Mesendoderm (in vitro differentiated cells): ENCODE measurements around the gene NEO1.

Experiments
- DNase-seq: peaks from one replicate; pipeline ENCODE4 v3.0.0; 2013
- H2AK5ac ChIP-seq: 2 replicates; pipeline ENCODE4 v1.6.1; 2013; ENCODE audit warnings: low read length, inconsistent platforms
- H2BK120ac ChIP-seq: 2 replicates; pipeline ENCODE4 v1.6.1; 2013; ENCODE audit warnings: low read depth, mild to moderate bottlenecking, low read length, moderate library complexity, mixed read lengths
- H2BK15ac ChIP-seq: replicated peaks from 2 replicates; pipeline ENCODE4 v1.6.1; 2013; ENCODE audit warnings: low read depth, mild to moderate bottlenecking, moderate library complexity
- H2BK5ac ChIP-seq: 2 replicates; pipeline ENCODE4 v1.6.1; 2013; ENCODE audit warnings: low read length, inconsistent platforms
- H3K18ac ChIP-seq: 2 replicates; pipeline ENCODE4 v1.6.1; 2013; ENCODE audit warnings: mild to moderate bottlenecking, low read length, mixed read lengths
- H3K23ac ChIP-seq: one replicate; pipeline ENCODE4 v1.6.1; 2013; ENCODE audit warnings: low read length
- H3K27ac ChIP-seq: 2 replicates; pipeline ENCODE4 v1.5.1; 2013; ENCODE audit warnings: low read depth, mild to moderate bottlenecking, inconsistent platforms, low read length, moderate library complexity
- H3K27me3 ChIP-seq: 2 replicates; pipeline ENCODE4 v1.6.1; 2013; ENCODE audit warnings: low read length, control low read depth, mild to moderate bottlenecking, inconsistent platforms; ENCODE audit not compliant: insufficient read depth, poor library complexity
- H3K36me3 ChIP-seq: 2 replicates; pipeline ENCODE4 v1.6.1; 2013; ENCODE audit warnings: low read length, inconsistent platforms; ENCODE audit not compliant: control insufficient read depth, insufficient read depth
- H3K4ac ChIP-seq: one replicate; pipeline ENCODE4 v1.6.1; 2013; ENCODE audit warnings: low read depth, mild to moderate bottlenecking, low read length, moderate library complexity
- H3K4me1 ChIP-seq: 2 replicates; pipeline ENCODE4 v1.6.1; 2013; ENCODE audit warnings: low read depth, low read length, inconsistent platforms; ENCODE audit not compliant: control insufficient read depth
- H3K4me2 ChIP-seq: 2 replicates; pipeline ENCODE4 v1.6.1; 2013; ENCODE audit warnings: low read length
- H3K4me3 ChIP-seq: 2 replicates; pipeline ENCODE4 v1.5.1; 2013; ENCODE audit warnings: mild to moderate bottlenecking, low read length
- H3K56ac ChIP-seq: one replicate; pipeline ENCODE4 v1.6.1; 2013; ENCODE audit warnings: low read length
- H3K79me1 ChIP-seq: 2 replicates; pipeline ENCODE4 v1.6.1; 2013; ENCODE audit warnings: low read length, inconsistent platforms
- H3K79me2 ChIP-seq: 2 replicates; pipeline ENCODE4 v1.6.1; 2013; ENCODE audit warnings: mild to moderate bottlenecking, low read length; ENCODE audit not compliant: control insufficient read depth, insufficient read depth
- H3K9ac ChIP-seq: 2 replicates; pipeline ENCODE4 v1.6.1; 2013; ENCODE audit warnings: low read length, inconsistent platforms
- H4K5ac ChIP-seq: one replicate; pipeline ENCODE4 v1.6.1; 2013; ENCODE audit warnings: low read length
- H4K8ac ChIP-seq: one replicate; pipeline ENCODE4 v1.6.1; 2013; ENCODE audit warnings: low read depth, mild to moderate bottlenecking, control low read depth, low read length, moderate library complexity
- WGBS: extraction: QIAGEN DNeasy Blood & Tissue Kit; methylation state at CpG from one replicate; pipeline ENCODE4 v1.1.7; 2013; ENCODE audit warnings: low lambda C conversion rate, missing lambda C conversion rate; ENCODE audit not compliant: insufficient coverage; ENCODE audit errors: extremely low coverage; 5-methylcytosine and 5-hydroxymethylcytosine counted together

The NEO1 gene

DNA sequence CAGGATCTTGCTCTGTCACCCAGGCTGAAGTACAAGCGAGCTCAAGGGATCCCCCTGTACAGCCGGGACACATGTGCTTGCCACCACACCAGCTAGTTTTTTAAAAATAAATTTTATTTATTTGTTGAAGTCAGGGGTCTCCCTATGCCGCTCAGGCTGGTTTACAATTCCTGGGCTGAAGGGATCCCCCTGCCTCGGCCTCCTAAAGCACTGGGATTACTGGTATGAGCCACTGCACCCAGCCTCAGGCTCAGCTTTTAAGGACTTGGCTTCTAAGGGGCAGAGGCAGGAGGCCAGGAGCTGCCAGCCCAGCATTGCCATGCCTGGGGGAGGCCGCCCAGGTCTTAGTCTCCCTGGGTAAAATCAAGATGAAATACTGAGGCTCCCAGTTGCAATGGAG, 279.2 kb downstream of the NEO1 start:
- H4K8ac ChIP-seq, result no peak overlapping the region
- no peak overlapping the region for H3K9ac ChIP-seq
- no peak overlapping the region for H2BK15ac ChIP-seq
- no peaks in the 10 kb centered on the region for H3K79me2 ChIP-seq
- no peak overlapping the region for H3K18ac ChIP-seq
- no peak overlapping the region for H2BK5ac ChIP-seq
- H3K4me1 ChIP-seq, result no peaks in the 10 kb centered on the region
- no peak overlapping the region for H2AK5ac ChIP-seq
- H2BK120ac ChIP-seq, result no peak overlapping the region
- no peak overlapping the region for H3K4ac ChIP-seq
- H3K23ac ChIP-seq, result no peak overlapping the region
- H3K27me3 ChIP-seq, result no peaks in the 10 kb centered on the region
- H3K4me2 ChIP-seq, result no peak overlapping the region
- H3K4me3 ChIP-seq, result no peak overlapping the region
- no CpG with 5 or more reads among the region's 5 CpGs for WGBS
- no peaks in the 10 kb centered on the region for H3K36me3 ChIP-seq
- no peak overlapping the region for H4K5ac ChIP-seq
- no peak overlapping the region for H3K56ac ChIP-seq
- H3K27ac ChIP-seq, result no peak overlapping the region
- no peaks in the 10 kb centered on the region for H3K79me1 ChIP-seq
- no peak for DNase-seq

DNA sequence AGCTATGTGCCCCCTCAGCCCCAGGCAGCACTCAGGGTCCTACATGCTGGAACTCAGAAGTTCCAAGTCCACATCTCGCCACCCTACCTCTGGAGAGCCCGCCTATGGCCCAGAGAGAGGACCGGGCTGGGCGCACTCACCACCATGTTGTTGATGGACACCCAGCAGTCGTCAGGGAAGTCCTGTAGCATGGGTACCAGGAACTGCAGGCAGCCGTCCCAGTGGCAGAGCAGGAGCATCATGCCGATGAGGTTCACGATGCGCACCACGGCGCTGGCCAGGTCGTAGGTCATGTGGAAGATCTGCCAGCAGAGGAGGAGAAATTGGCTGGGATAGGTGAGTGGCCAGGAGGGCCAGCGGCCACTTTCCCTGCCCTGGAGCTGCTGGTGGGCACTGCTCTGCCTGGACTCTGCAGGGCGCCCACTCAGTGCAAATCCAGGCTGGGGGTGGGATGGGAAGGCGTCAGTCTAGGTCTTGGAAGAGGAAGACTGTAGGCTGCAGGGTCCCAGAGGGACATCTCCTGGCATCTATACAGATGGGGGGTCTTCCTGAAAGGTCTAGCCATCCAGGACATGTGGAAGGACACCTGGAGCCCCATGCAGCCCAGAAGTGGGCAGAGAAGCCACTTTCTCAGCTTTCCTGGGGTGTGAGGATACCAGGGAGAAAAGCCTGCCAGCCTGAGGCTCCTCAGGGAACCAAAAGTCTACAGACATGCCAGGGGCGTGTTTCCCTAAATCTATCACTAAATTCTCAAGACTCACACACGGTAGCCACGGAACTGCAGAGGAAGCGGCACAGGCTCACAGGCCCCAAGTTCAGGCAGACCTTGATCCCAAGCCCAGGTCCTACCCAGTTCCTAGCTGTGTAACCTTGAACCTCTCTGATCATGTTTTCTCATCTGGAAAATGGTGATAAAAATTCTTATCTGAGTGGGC, 280.0 kb downstream of the NEO1 start:
- Histone ChIP-seq H3K4me1 (no peaks in the 10 kb centered on the region), H3K56ac (no peak overlapping the region), H4K8ac (no peak overlapping the region), H3K36me3 (no peaks in the 10 kb centered on the region), H3K4me3 (no peak overlapping the region), H3K23ac (no peak overlapping the region), H3K27me3 (no peaks in the 10 kb centered on the region), H2BK5ac (no peak overlapping the region), H2AK5ac (no peak overlapping the region), H3K9ac (no peak overlapping the region), H3K79me1 (no peaks in the 10 kb centered on the region), H3K79me2 (no peaks in the 10 kb centered on the region), H3K4me2 (no peak overlapping the region), H2BK120ac (no peak overlapping the region), H4K5ac (no peak overlapping the region), H3K4ac (no peak overlapping the region), H3K18ac (no peak overlapping the region), H2BK15ac (no peak overlapping the region), H3K27ac (no peak overlapping the region)
- WGBS, result no CpG with 5 or more reads among the region's 19 CpGs
- DNase-seq, result no peak

GRCh38 chr15:73333001-73333400, 280.7 kb downstream of the NEO1 start:
- H3K23ac ChIP-seq, result no peak overlapping the region
- H2BK120ac ChIP-seq, result no peak overlapping the region
- no peaks in the 10 kb centered on the region for H3K79me2 ChIP-seq
- no peak overlapping the region for H3K4ac ChIP-seq
- H3K18ac ChIP-seq, result no peak overlapping the region
- no CpG with 5 or more reads among the region's 2 CpGs for WGBS
- no peak overlapping the region for H4K5ac ChIP-seq
- H3K4me2 ChIP-seq, result no peak overlapping the region
- H3K79me1 ChIP-seq, result no peaks in the 10 kb centered on the region
- no peaks in the 10 kb centered on the region for H3K36me3 ChIP-seq
- no peak overlapping the region for H3K27ac ChIP-seq
- no peak overlapping the region for H2BK15ac ChIP-seq
- no peak overlapping the region for H2AK5ac ChIP-seq
- no peaks in the 10 kb centered on the region for H3K4me1 ChIP-seq
- no peak overlapping the region for H2BK5ac ChIP-seq
- no peak overlapping the region for H4K8ac ChIP-seq
- no peak for DNase-seq
- no peak overlapping the region for H3K56ac ChIP-seq
- H3K27me3 ChIP-seq, result no peaks in the 10 kb centered on the region
- no peak overlapping the region for H3K9ac ChIP-seq
- H3K4me3 ChIP-seq, result no peak overlapping the region

GRCh38 chr15:73334086-73334485, 281.8 kb downstream of the NEO1 start:
- Histone ChIP-seq H4K8ac (no peak overlapping the region), H4K5ac (no peak overlapping the region), H3K4me3 (no peak overlapping the region), H3K4ac (no peak overlapping the region), H3K23ac (no peak overlapping the region), H2BK120ac (no peak overlapping the region), H2BK5ac (no peak overlapping the region), H3K36me3 (no peaks in the 10 kb centered on the region), H3K9ac (no peak overlapping the region), H3K27ac (no peak overlapping the region), H3K56ac (no peak overlapping the region), H2AK5ac (no peak overlapping the region), H3K4me2 (no peak overlapping the region), H3K79me1 (no peaks in the 10 kb centered on the region), H3K27me3 (no peaks in the 10 kb centered on the region), H2BK15ac (no peak overlapping the region), H3K18ac (no peak overlapping the region), H3K79me2 (no peaks in the 10 kb centered on the region), H3K4me1 (no peaks in the 10 kb centered on the region)
- no peak for DNase-seq
- WGBS, result no CpG with 5 or more reads among the region's 6 CpGs

DNA sequence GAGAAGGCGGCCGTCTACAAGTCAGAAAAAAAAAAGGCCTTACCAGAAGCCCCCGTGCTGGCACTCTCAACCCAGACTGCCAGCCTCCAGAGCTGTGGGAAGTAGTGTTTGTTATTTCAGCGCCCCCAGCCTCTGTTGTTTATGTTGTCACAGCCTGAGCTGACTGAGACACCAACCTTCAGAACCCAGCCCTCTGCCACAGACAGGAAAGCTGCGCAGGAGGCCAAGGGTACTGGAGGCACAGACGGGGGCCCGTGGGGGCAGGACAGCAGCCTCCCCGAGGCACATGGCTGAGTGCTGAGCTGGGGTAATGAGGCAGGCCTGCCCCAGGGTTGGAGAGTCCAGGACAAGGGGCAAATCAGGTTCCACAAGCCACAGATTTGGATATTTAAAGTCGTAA, 282.8 kb downstream of the NEO1 start:
- Histone ChIP-seq H3K18ac (no peak overlapping the region), H3K4ac (no peak overlapping the region), H3K4me2 (no peak overlapping the region), H3K23ac (no peak overlapping the region), H2BK5ac (no peak overlapping the region), H3K79me1 (no peaks in the 10 kb centered on the region), H3K9ac (no peak overlapping the region), H4K8ac (no peak overlapping the region), H3K4me1 (no peaks in the 10 kb centered on the region), H3K27ac (no peak overlapping the region), H4K5ac (no peak overlapping the region), H2BK120ac (no peak overlapping the region), H3K27me3 (no peaks in the 10 kb centered on the region), H2AK5ac (no peak overlapping the region), H3K4me3 (no peak overlapping the region), H3K79me2 (no peaks in the 10 kb centered on the region), H3K36me3 (no peaks in the 10 kb centered on the region), H3K56ac (no peak overlapping the region), H2BK15ac (no peak overlapping the region)
- peak; percentile 3 for DNase-seq
- WGBS, result no CpG with 5 or more reads among the region's 9 CpGs

DNA sequence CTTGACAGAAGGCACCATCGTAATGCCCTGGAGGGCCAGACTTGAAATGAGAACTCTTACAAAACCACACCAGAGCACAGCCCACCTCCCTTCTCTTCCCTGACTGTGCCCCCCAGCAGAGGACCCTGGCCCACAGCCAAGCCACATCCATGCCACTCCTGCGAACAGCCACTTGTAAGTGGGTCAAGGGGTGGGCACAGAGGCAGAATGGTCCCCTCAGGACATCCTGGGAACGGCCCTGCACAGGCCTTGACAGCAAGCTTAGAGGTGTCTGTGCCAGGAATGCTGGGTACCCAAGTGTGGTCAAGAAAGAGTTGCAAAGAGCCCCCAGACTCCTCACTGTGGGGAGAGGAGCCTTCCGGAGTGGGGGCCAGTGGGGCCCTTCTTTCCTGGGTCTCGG, 283.2 kb downstream of the NEO1 start:
- Histone ChIP-seq H4K5ac (no peak overlapping the region), H2BK15ac (no peak overlapping the region), H3K9ac (no peak overlapping the region), H3K23ac (no peak overlapping the region), H3K27me3 (no peaks in the 10 kb centered on the region), H2BK120ac (no peak overlapping the region), H3K79me1 (no peaks in the 10 kb centered on the region), H3K36me3 (no peaks in the 10 kb centered on the region), H2AK5ac (no peak overlapping the region), H3K4me1 (no peaks in the 10 kb centered on the region), H3K79me2 (no peaks in the 10 kb centered on the region), H3K56ac (no peak overlapping the region), H3K4ac (no peak overlapping the region), H3K27ac (no peak overlapping the region), H4K8ac (no peak overlapping the region), H2BK5ac (no peak overlapping the region), H3K4me3 (no peak overlapping the region), H3K18ac (no peak overlapping the region), H3K4me2 (no peak overlapping the region)
- WGBS, result no CpG with 5 or more reads among the region's 5 CpGs
- DNase-seq, result no peak
